Pancreas (tissue), 10 donors: Measurements from ENCODE around the gene GXYLT2. TPM values are rescaled to one million over a fixed set of nuclear protein-coding genes. Genes with fewer than 3 reads are reported as not detected.

ENCODE experiments used
- ATAC-seq, 4 donors: fragments of 200-7000 bp; cut with Tn5 transposase; one replicate each; pipeline versions ENCODE4 v1.8.0 to v1.9.1; 2020; ENCODE audit warnings: mild to moderate bottlenecking in 4 of 4, moderate library complexity in 4 of 4
- DNase-seq, 6 donors: peaks; one replicate each; pipeline ENCODE4 v3.0.0-alpha.2; 2020
- FAIRE-seq: peaks from 2 replicates; lab custom pipeline; 2012; peaks lifted over from hg19 to GRCh38; lab: Jason Lieb, UNC
- H3K27ac ChIP-seq, 4 donors: fragments of 200-600 bp; sonication (generic); 1 replicate in 3 of 4; 2 replicates in 1 of 4; pipeline versions ENCODE4 v1.5.0 to v1.8.0; 2020
- H3K27me3 ChIP-seq, 4 donors: fragments of 200-600 bp; one replicate each; pipeline ENCODE4 v1.8.0; 2021
- H3K36me3 ChIP-seq, 3 donors: fragments of 200-600 bp; sonication (generic) in 1 of 3; one replicate each; pipeline versions ENCODE4 v1.5.0 to v1.8.0; 2020 to 2021
- H3K4me1 ChIP-seq, 3 donors: fragments of 200-600 bp; one replicate each; pipeline ENCODE4 v1.8.0; 2021
- H3K4me3 ChIP-seq, 4 donors: fragments of 200-600 bp; sonication (generic) in 2 of 4; one replicate each; pipeline versions ENCODE4 v1.5.0 to v1.8.0; 2020 to 2021
- H3K9me3 ChIP-seq, 4 donors: fragments of 200-600 bp; one replicate each; pipeline ENCODE4 v1.8.0; 2021
- WGBS, 2 donors: extraction: QIAGEN DNeasy Blood & Tissue Kit; methylation state at CpG; one replicate each; pipeline ENCODE4 v1.1.7; 2013; 5-methylcytosine and 5-hydroxymethylcytosine counted together
- intact Hi-C, 3 donors: fragments of 100-400 bp; cut with DNase I; formaldehyde crosslinking; loops; one replicate each; pipeline versions ENCODE4 v1.11.1 to v1.14.2; 2022
- polyA plus RNA-seq, 2 donors: library from polyadenylated mRNA; stranded (reverse); fragments of 200-250 nt; gene quantifications; one replicate each; pipeline ENCODE4 v1.2.3, GENCODE V29; 2013
- total RNA-seq, 6 donors: library from RNA; stranded (reverse); fragmentation: NEBNext Ultra II Directional in 4 of 6; extraction: Animal tissue kit (Norgen Biotek cat#: 25700) in 4 of 6; gene quantifications; one replicate each; pipeline versions ENCODE4 v1.2.1 to v1.2.4, GENCODE V29; 2021 to 2023
- TF ChIP-seq, protein P1 (sequence below), 4 donors: fragments of 200-600 bp; sonication (generic) in 3 of 4; IDR thresholded peaks; one replicate each; pipeline versions ENCODE4 v1.5.0 to v1.8.0; 2021; ENCODE audit warnings: antibody characterized with exemption in 4 of 4
- donor health status: healthy with polysubstance abuse.
- donor health status: DM: no; HTN: no; CAD: no; lungs with moderate emphysema.
- donor health status: DM: no; HTN: no; CAD: no.
- donor health status: control.
- donor health status: control.
- donor health status: Bipolar disorder and iron deficiency.
- donor health status: DM: yes; HTN: yes; CAD: no.
- donor health status: DM: no; HTN: no; CAD: no.
- donor health status: DM: no; HTN: no; CAD: no.
- donor health status: DM: yes; HTN: yes; CAD: no.

The GXYLT2 gene
- total and polyA plus RNA-seq, 8 donors: 0.19 to 7.5 (median 4.2) TPM

DNA sequence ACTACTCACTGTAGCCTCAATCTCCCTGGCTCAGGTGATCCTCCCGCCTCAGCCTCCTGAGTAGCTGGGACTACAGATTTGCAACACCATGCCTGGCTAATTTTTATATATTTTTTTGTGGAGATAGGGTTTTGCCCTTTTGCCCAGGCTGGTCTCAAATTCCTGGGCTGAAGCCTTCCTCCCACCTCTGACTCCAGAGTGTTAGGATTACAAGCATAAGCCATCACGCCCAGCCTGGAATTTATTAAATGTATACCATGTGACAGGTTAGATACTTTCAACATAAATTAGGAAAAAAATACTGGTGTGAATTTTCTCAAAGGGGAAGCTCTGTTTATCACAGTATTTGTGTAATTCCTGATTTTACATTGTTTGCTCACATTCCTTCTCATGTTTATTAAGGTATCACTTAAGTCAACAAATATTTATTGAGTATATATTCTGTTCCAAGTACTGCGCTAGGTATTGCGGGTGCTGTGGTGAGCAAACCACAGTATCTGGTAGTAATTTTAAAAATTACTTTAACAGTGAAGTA, 133.5 kb downstream of the GXYLT2 start:
- H3K27ac ChIP-seq: no peak overlapping the region
- no peaks in the 10 kb centered on the region for H3K9me3 ChIP-seq
- intact Hi-C loops: no loop called here

DNA sequence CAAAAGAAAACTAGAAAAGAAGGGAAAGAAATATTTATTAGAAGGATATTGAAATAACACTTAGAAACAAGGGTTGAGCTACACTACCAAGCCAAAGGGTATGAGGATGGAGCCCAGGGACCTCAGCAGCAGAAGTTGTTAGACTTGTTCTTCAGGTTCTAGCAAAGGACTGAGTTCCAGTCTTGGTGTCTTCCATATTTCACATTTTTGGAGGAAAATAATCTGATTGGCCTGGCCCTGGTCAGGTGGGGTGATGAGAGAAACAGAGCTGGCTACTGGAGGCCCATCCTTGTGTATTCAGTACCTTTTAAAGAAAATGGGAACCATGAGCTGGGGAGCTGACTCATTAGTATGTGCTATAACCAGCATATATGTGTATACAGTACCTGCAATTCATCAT, 137.0 kb downstream of the GXYLT2 start:
- TF ChIP-seq, protein P1, sequence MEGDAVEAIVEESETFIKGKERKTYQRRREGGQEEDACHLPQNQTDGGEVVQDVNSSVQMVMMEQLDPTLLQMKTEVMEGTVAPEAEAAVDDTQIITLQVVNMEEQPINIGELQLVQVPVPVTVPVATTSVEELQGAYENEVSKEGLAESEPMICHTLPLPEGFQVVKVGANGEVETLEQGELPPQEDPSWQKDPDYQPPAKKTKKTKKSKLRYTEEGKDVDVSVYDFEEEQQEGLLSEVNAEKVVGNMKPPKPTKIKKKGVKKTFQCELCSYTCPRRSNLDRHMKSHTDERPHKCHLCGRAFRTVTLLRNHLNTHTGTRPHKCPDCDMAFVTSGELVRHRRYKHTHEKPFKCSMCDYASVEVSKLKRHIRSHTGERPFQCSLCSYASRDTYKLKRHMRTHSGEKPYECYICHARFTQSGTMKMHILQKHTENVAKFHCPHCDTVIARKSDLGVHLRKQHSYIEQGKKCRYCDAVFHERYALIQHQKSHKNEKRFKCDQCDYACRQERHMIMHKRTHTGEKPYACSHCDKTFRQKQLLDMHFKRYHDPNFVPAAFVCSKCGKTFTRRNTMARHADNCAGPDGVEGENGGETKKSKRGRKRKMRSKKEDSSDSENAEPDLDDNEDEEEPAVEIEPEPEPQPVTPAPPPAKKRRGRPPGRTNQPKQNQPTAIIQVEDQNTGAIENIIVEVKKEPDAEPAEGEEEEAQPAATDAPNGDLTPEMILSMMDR (IDR thresholded peaks at IDR 0.05): no peak
- no peaks in the 10 kb centered on the region for H3K27me3 ChIP-seq
- intact Hi-C loops: no loop called here
- no peaks in the 10 kb centered on the region for H3K36me3 ChIP-seq
- H3K9me3 ChIP-seq: no peaks in the 10 kb centered on the region
- FAIRE-seq (no peak), ATAC-seq (peak in 2 of 4 donors; percentile 29 to 63), DNase-seq (no peak)
- H3K27ac ChIP-seq: no peak overlapping the region
- H3K4me3 ChIP-seq: no peak overlapping the region
- peaks cover 0 to 18% (median 8%) of the 10 kb centered on the region in 3 donors for H3K4me1 ChIP-seq

More for the DNA sequence above, 133.5 kb downstream of the GXYLT2 start:
- Histone ChIP-seq H3K36me3 (no peaks in the 10 kb centered on the region), H3K4me1 (peaks cover 0 to 10% (median 4%) of the 10 kb centered on the region in 3 donors), H3K4me3 (no peak overlapping the region), H3K27me3 (no peaks in the 10 kb centered on the region)
- WGBS, 2 donors: 23 to 65% methylated on average over 4 of the region's 4 CpGs
- ATAC-seq: no peak
- no peak for FAIRE-seq
- TF ChIP-seq, protein P1 (IDR thresholded peaks at IDR 0.05): no peak
- DNase-seq: no peak

DNA sequence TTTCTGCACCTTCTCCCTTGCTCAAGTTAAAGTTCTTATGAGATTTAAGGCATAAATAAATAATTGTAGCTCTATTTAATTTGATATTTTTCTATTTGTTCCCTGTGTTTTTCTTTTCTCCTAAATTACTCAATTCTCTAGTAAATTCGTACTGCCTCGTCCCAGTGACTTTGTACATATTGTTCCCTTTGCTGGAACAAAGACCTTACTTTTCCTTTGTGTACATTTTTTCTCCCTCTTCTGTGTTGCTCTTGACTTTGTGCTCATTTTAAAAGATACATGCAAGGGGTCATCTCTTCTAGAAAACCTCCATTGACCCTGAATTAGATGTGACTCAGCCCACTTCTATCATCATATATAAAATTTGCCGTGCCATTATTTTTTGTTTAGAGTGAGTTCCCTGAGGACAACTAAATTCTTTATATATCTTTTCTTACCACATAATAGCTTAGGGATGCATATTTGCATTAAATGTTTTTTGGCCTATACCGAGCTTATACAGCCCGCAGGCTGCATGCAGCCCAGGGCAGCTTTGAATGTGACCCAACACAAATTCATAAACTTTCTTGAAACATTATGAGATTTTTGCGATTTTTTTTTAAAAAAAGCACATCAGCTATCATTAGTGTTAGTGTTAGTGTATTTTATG, 138.4 kb downstream of the GXYLT2 start:
- intact Hi-C loops: no loop called here
- DNase-seq (no peak), FAIRE-seq (no peak), ATAC-seq (no peak)
- TF ChIP-seq, protein P1 (IDR thresholded peaks at IDR 0.05): no peak
- Histone ChIP-seq H3K36me3 (no peaks in the 10 kb centered on the region), H3K4me1 (peaks cover 0 to 15% (median 8%) of the 10 kb centered on the region in 3 donors), H3K27ac (no peak overlapping the region), H3K27me3 (no peaks in the 10 kb centered on the region), H3K4me3 (no peak overlapping the region), H3K9me3 (no peaks in the 10 kb centered on the region)
- 74 to 92% methylated on average over 6 of the region's 6 CpGs for WGBS, 2 donors

Other genes starting within 250 kb of the GXYLT2 start
- 10 to 100 TPM in 2 of 6 donors, 1 to 10 TPM in 4; 5.5 to 13.4 (median 8.9) TPM for gene SHQ1, start 39.6 kb upstream of the GXYLT2 start, total RNA-seq
- 1 to 10 TPM; 4.1 to 7.1 TPM for gene SHQ1, start 39.6 kb upstream of the GXYLT2 start, polyA plus RNA-seq
- 10 to 100 TPM; 18.3 to 45.6 (median 24.4) TPM for gene PPP4R2, start 108.8 kb downstream of the GXYLT2 start, total RNA-seq
- 10 to 100 TPM in 1 of 2 donors, 1 to 10 TPM in 1; 8.2 to 13.7 TPM for gene PPP4R2, start 108.8 kb downstream of the GXYLT2 start, polyA plus RNA-seq
- gene EBLN2, start 173.6 kb downstream of the GXYLT2 start, total RNA-seq: 1 to 10 TPM in 5 of 6 donors, under 1 TPM in 1; 0.79 to 2.9 (median 1.6) TPM
- gene EBLN2, start 173.6 kb downstream of the GXYLT2 start, polyA plus RNA-seq: 1 to 10 TPM in 1 of 2 donors, under 1 TPM in 1; 0.95 to 1.2 TPM